ENCODE measurements around the gene GOLGA8T.
"Not testable (repeated sequence)": the region's sequence is repeated elsewhere in the genome, so short reads cannot be mapped to it uniquely, and the experiment has no call there.

- TF ChIP-seq CTCF (IDR thresholded peaks at IDR 0.05); TAF1 (IDR thresholded peaks at IDR 0.05; ENCODE audit: borderline replicate concordance, low read depth, low read length); REST (IDR thresholded peaks at IDR 0.05; ENCODE audit: low read depth, low read length); SMC3 (IDR thresholded peaks at IDR 0.05; ENCODE audit: low read depth, low read length); USF2 (IDR thresholded peaks at IDR 0.05; ENCODE audit: borderline replicate concordance, low read depth, low read length); NFIC (IDR thresholded peaks at IDR 0.05; ENCODE audit: borderline replicate concordance); RAD21 (IDR thresholded peaks at IDR 0.05; ENCODE audit: low read length); MEF2A (IDR thresholded peaks at IDR 0.05; ENCODE audit: borderline replicate concordance, low read depth); ZBTB33 (IDR thresholded peaks at IDR 0.05; ENCODE audit: borderline replicate concordance, low read depth); FOXM1 (IDR thresholded peaks at IDR 0.05; ENCODE audit: low read depth): not testable (repeated sequence)
Observed at GRCh38 chr15:30175291-30175690, 40.4 kb downstream of the GOLGA8T start.

Measured in SK-N-SH (cell line).